SK-N-SH (cell line): ENCODE measurements around the gene NTN1. TPM values are rescaled to one million over a fixed set of nuclear protein-coding genes. Genes with fewer than 3 reads are reported as not detected.

Experiments used
- CTCF ChIA-PET: fragments of 300-600, 350-600 bp; formaldehyde crosslinking; extraction: SDS; loops from one replicate; lab custom pipeline; 2021; lab: Yijun Ruan, JAX
- POLR2A ChIA-PET: fragments of 350-600 bp; sonication (Branson Sonifier 250); formaldehyde crosslinking; extraction: SDS; loops from one replicate; lab custom pipeline; 2020; ENCODE audit warnings: antibody characterized with exemption, inconsistent platforms; lab: Yijun Ruan, JAX
- DNase-seq: peaks from one replicate; pipeline ENCODE4 v3.0.0; 2012
- H2AFZ ChIP-seq: fragments of 200-600 bp; sonication (generic); 2 replicates; pipeline ENCODE4 v1.8.1; 2016; ENCODE audit warnings: antibody characterized with exemption, mild to moderate bottlenecking, low read depth
- H3F3A ChIP-seq: fragments of 200-600 bp; sonication (generic); replicated peaks from 2 replicates; pipeline ENCODE3; 2016; ENCODE audit warnings: antibody characterized with exemption, mild to moderate bottlenecking; ENCODE audit not compliant: insufficient read depth
- H3K27ac ChIP-seq, 2 experiments: fragments of 200-500 bp in 1 of 2; fragments of 200-600 bp in 1 of 2; sonication (Bioruptor generic) in 1 of 2; sonication (generic), shearing (Covaris generic) in 1 of 2; 2 replicates each; pipeline versions ENCODE4 v1.5.1 to v1.6.1; 2014 to 2016; ENCODE audit warnings: low read depth in 2 of 2, inconsistent platforms in 1 of 2, low read length in 1 of 2, mild to moderate bottlenecking in 1 of 2, mixed read lengths in 1 of 2
- H3K27me3 ChIP-seq: fragments of 200-600 bp; sonication (generic), shearing (Covaris generic); 2 replicates; pipeline ENCODE4 v1.6.1; 2016; ENCODE audit warnings: mixed run types; ENCODE audit not compliant: insufficient read depth
- H3K36me3 ChIP-seq, 2 experiments: fragments of 200-500 bp in 1 of 2; fragments of 200-600 bp in 1 of 2; sonication (Bioruptor generic) in 1 of 2; sonication (generic) in 1 of 2; replicated peaks in 1 of 2; 2 replicates each; pipeline versions ENCODE3 to v1.5.1; 2014 to 2016; ENCODE audit warnings: low read length in 1 of 2, mild to moderate bottlenecking in 1 of 2; ENCODE audit not compliant: insufficient read depth in 2 of 2, control insufficient read depth in 1 of 2
- H3K4me1 ChIP-seq, 2 experiments: fragments of 200-500 bp in 1 of 2; fragments of 200-600 bp in 1 of 2; sonication (Bioruptor generic) in 1 of 2; sonication (generic), shearing (Covaris generic) in 1 of 2; 2 replicates each; pipeline versions ENCODE4 v1.5.1 to v1.6.1; 2014 to 2016; ENCODE audit warnings: low read depth in 1 of 2, low read length in 1 of 2, mixed run types in 1 of 2; ENCODE audit not compliant: insufficient read depth in 2 of 2, control insufficient read depth in 1 of 2
- H3K4me2 ChIP-seq: fragments of 200-600 bp; sonication (generic), shearing (Covaris generic); 2 replicates; pipeline ENCODE4 v1.6.1; 2017; ENCODE audit warnings: mixed run types
- H3K4me3 ChIP-seq, 2 experiments: fragments of 200-500 bp in 1 of 2; fragments of 200-600 bp in 1 of 2; sonication (Bioruptor generic) in 1 of 2; sonication (generic), shearing (Covaris generic) in 1 of 2; 2 replicates each; pipeline versions ENCODE4 v1.5.1 to v1.8.1; 2014 to 2016; ENCODE audit warnings: low read depth in 2 of 2, inconsistent platforms in 1 of 2, low read length in 1 of 2, mild to moderate bottlenecking in 1 of 2, mixed read lengths in 1 of 2, moderate library complexity in 1 of 2
- H3K79me2 ChIP-seq: fragments of 200-600 bp; sonication (generic); 2 replicates; pipeline ENCODE4 v1.8.1; 2017; ENCODE audit warnings: mild to moderate bottlenecking; ENCODE audit not compliant: insufficient read depth
- H3K9ac ChIP-seq: fragments of 200-600 bp; sonication (generic); 2 replicates; pipeline ENCODE4 v1.6.1; 2017; ENCODE audit warnings: mixed run types
- H3K9me2 ChIP-seq: fragments of 200-600 bp; sonication (generic); 2 replicates; pipeline ENCODE4 v1.6.1; 2017; ENCODE audit warnings: mixed run types
- H3K9me3 ChIP-seq: fragments of 200-600 bp; sonication (generic); 2 replicates; pipeline ENCODE4 v1.6.1; 2017; ENCODE audit warnings: mixed run types, mild to moderate bottlenecking, moderate library complexity
- H4K20me1 ChIP-seq: fragments of 200-600 bp; sonication (generic); 2 replicates; pipeline ENCODE4 v1.6.1; 2017; ENCODE audit warnings: mild to moderate bottlenecking, mixed run types; ENCODE audit not compliant: insufficient read depth
- CHD2 ChIP-seq: fragments of 150-350 bp; IDR thresholded peaks from 2 replicates; pipeline ENCODE4 v1.6.1; 2018; ENCODE audit warnings: low read length; ENCODE audit not compliant: partially characterized antibody
- CTCF ChIP-seq: fragments of 200-600 bp; sonication (generic); IDR thresholded peaks from 2 replicates; pipeline ENCODE4 v1.6.1; 2017; ENCODE audit warnings: antibody characterized with exemption, mild to moderate bottlenecking, moderate library complexity
- ELF1 ChIP-seq: IDR thresholded peaks from 2 replicates; pipeline ENCODE4 v1.4.0; 2012
- IRF3 ChIP-seq: fragments of 150-350 bp; IDR thresholded peaks from 2 replicates; pipeline ENCODE4 v1.6.1; 2016; ENCODE audit warnings: mild to moderate bottlenecking, low read depth, low read length
- NFIC ChIP-seq: IDR thresholded peaks from 2 replicates; pipeline ENCODE4 v1.4.0; 2012; ENCODE audit warnings: borderline replicate concordance
- POLR2AphosphoS5 ChIP-seq: IDR thresholded peaks from 2 replicates; pipeline ENCODE4 v1.6.1; 2012; ENCODE audit warnings: low read depth, low read length
- RAD21 ChIP-seq: IDR thresholded peaks from 2 replicates; pipeline ENCODE4 v1.6.1; 2012; ENCODE audit warnings: mild to moderate bottlenecking, low read length
- RCOR1 ChIP-seq: fragments of 150-350 bp; IDR thresholded peaks from 2 replicates; pipeline ENCODE4 v1.6.1; 2017; ENCODE audit warnings: antibody characterized with exemption, low read length
- REST ChIP-seq: IDR thresholded peaks from 2 replicates; pipeline ENCODE4 v1.6.1; 2012; ENCODE audit warnings: mild to moderate bottlenecking, low read depth, low read length, moderate library complexity
- RXRA ChIP-seq: IDR thresholded peaks from 2 replicates; pipeline ENCODE4 v1.4.0; 2012; ENCODE audit warnings: low read depth, mild to moderate bottlenecking, borderline replicate concordance
- TEAD4 ChIP-seq: IDR thresholded peaks from 2 replicates; pipeline ENCODE4 v1.4.0; 2012; ENCODE audit warnings: mild to moderate bottlenecking, borderline replicate concordance; ENCODE audit not compliant: insufficient read depth
- ZBTB33 ChIP-seq: IDR thresholded peaks from 2 replicates; pipeline ENCODE4 v1.4.0; 2012; ENCODE audit warnings: low read depth, borderline replicate concordance
- WGBS: methylation state at CpG from one replicate; pipeline ENCODE4 v1.1.6; 2017; ENCODE audit warnings: low lambda C conversion rate; 5-methylcytosine and 5-hydroxymethylcytosine counted together
- polyA plus RNA-seq, 3 experiments: library from polyadenylated mRNA; depleted of rRNA; stranded (reverse); fragments of >200 nt; gene quantifications; 2 replicates each; pipeline ENCODE4 v1.2.3, GENCODE V29; 2012

Gene NTN1
- polyA plus RNA-seq, 1 of the 3 experiments (the other 2 are of a cell fraction): 0.05 TPM

- Histone ChIP-seq H3K9me3 (no peaks in the 10 kb centered on the region), H3K27ac (no peak overlapping the region), H3K4me2 (0 out of 2 replicates have a peak overlapping the region, but pooled peaks have one; percentile 4), H4K20me1 (no peaks in the 10 kb centered on the region), H2AFZ (no peak overlapping the region), H3K27me3 (peaks cover 30% of the 10 kb centered on the region), H3K79me2 (no peaks in the 10 kb centered on the region), H3F3A (no peaks in the 10 kb centered on the region), H3K4me3 (no peak overlapping the region), H3K9ac (no peak overlapping the region), H3K36me3 (no peaks in the 10 kb centered on the region), H3K9me2 (no peaks in the 10 kb centered on the region), H3K4me1 (no peaks in the 10 kb centered on the region)
- CTCF ChIA-PET: no interaction called here
- POLR2A ChIA-PET: no interaction called here
- no peak for TF ChIP-seq ELF1
- TF ChIP-seq RAD21: no peak
- TF ChIP-seq IRF3: no peak
- TF ChIP-seq POLR2AphosphoS5: no peak
- TF ChIP-seq CTCF: no peak; the same call in 1 of the 2 replicates
- no peak for TF ChIP-seq RXRA
- no peak for TF ChIP-seq RCOR1
- TF ChIP-seq TEAD4: no peak
- TF ChIP-seq ZBTB33: no peak
- no peak for TF ChIP-seq CHD2
- TF ChIP-seq REST: no peak
- TF ChIP-seq NFIC: no peak
- 10% methylated on average over 14 of the region's 69 CpGs for WGBS
- DNase-seq: peak; percentile 43
These were observed 18.5 kb upstream of the NTN1 start for GRCh38 chr17:9002606-9003354.
